ENCODE results near the gene PRMT7.
A peak's percentile ranks its signal among the peaks of the same experiment; 100 is the strongest.

Gene PRMT7

GRCh38 chr16:68400083-68400923 lies 89.5 kb downstream of the PRMT7 start:
- DNase-seq, result peak; percentile 50

- DNase-seq, result no peak
These were observed 90.2 kb downstream of the PRMT7 start for GRCh38 chr16:68400924-68401460.

GRCh38 chr16:68401871-68402747 lies 91.3 kb downstream of the PRMT7 start:
- DNase-seq, result peak; percentile 37

- DNase-seq, result no peak
These were observed 91.9 kb downstream of the PRMT7 start for GRCh38 chr16:68402748-68403040.

GRCh38 chr16:68403177-68403576 lies 92.4 kb downstream of the PRMT7 start:
- no peak for DNase-seq

- DNase-seq, result no peak
These were observed 92.9 kb downstream of the PRMT7 start for GRCh38 chr16:68403704-68404103.

- DNase-seq, result no peak
These were observed 94.0 kb downstream of the PRMT7 start for GRCh38 chr16:68404736-68405345.

GRCh38 chr16:68406458-68407152 lies 95.8 kb downstream of the PRMT7 start:
- DNase-seq, result no peak

All from stimulated activated CD4-positive, alpha-beta T cell treated with anti-CD3 and anti-CD28 coated beads, Interleukin-1b, Interleukin-23, amount 100 ng/mL, for 48 hours (primary cell).